Mesenchymal stem cell (in vitro differentiated cells and primary cell): ENCODE data around the gene RAP1GDS1.

Source experiments
- DNase-seq: peaks from one replicate; pipeline ENCODE4 v3.0.0-alpha.2; 2013
- H2AFZ ChIP-seq: one replicate; pipeline ENCODE4 v1.6.1; 2013; ENCODE audit warnings: low read depth, mild to moderate bottlenecking, control low read depth, inconsistent platforms, low read length, moderate library complexity
- H2AK5ac ChIP-seq: 2 replicates; pipeline ENCODE4 v1.6.1; 2013; ENCODE audit warnings: low read length, moderate library complexity, mild to moderate bottlenecking, inconsistent platforms; ENCODE audit not compliant: severe bottlenecking
- H2BK120ac ChIP-seq: one replicate; pipeline ENCODE4 v1.6.1; 2013; ENCODE audit warnings: low read depth, mild to moderate bottlenecking, inconsistent platforms, low read length, moderate library complexity
- H2BK12ac ChIP-seq, 2 experiments: one replicate each; pipeline ENCODE4 v1.6.1; 2013; ENCODE audit warnings: inconsistent platforms in 2 of 2, low read length in 2 of 2, mild to moderate bottlenecking in 2 of 2, moderate library complexity in 2 of 2, control low read depth in 1 of 2
- H2BK15ac ChIP-seq: one replicate; pipeline ENCODE4 v1.6.1; 2013; ENCODE audit warnings: mild to moderate bottlenecking, low read depth, inconsistent platforms; ENCODE audit not compliant: poor library complexity, severe bottlenecking
- H2BK5ac ChIP-seq: 2 replicates; pipeline ENCODE4 v1.6.1; 2013; ENCODE audit warnings: low read depth, mild to moderate bottlenecking, low read length, control low read depth, inconsistent platforms; ENCODE audit not compliant: poor library complexity, severe bottlenecking
- H3K14ac ChIP-seq, 2 experiments: one replicate each; pipeline ENCODE4 v1.6.1; 2013; ENCODE audit warnings: inconsistent platforms in 2 of 2, low read length in 2 of 2, control low read depth in 1 of 2, mild to moderate bottlenecking in 1 of 2, moderate library complexity in 1 of 2
- H3K18ac ChIP-seq, 2 experiments: one replicate each; pipeline ENCODE4 v1.6.1; 2013; ENCODE audit warnings: inconsistent platforms in 2 of 2, low read length in 2 of 2, control low read depth in 1 of 2, low read depth in 1 of 2, mild to moderate bottlenecking in 1 of 2
- H3K23ac ChIP-seq, 2 experiments: one replicate each; pipeline ENCODE4 v1.6.1; 2013; ENCODE audit warnings: inconsistent platforms in 2 of 2, low read length in 2 of 2, mild to moderate bottlenecking in 2 of 2, moderate library complexity in 2 of 2, control low read depth in 1 of 2
- H3K27ac ChIP-seq: 2 replicates; pipeline ENCODE4 v1.5.1; 2013; ENCODE audit warnings: mild to moderate bottlenecking, moderate library complexity, low read length, control low read depth, inconsistent platforms; ENCODE audit not compliant: poor library complexity, severe bottlenecking
- H3K27me3 ChIP-seq, 2 experiments: 2 replicates each; pipeline versions ENCODE4 v1.6.1 to v1.7.0; 2013; ENCODE audit warnings: low read length in 2 of 2, mild to moderate bottlenecking in 2 of 2, moderate library complexity in 2 of 2, control low read depth in 1 of 2, inconsistent platforms in 1 of 2; ENCODE audit not compliant: control insufficient read depth in 1 of 2, insufficient read depth in 1 of 2
- H3K36me3 ChIP-seq, 2 experiments: 2 replicates each; pipeline versions ENCODE4 v1.6.1 to v1.7.0; 2013; ENCODE audit warnings: low read length in 2 of 2, control low read depth in 1 of 2, inconsistent platforms in 1 of 2, low read depth in 1 of 2, mild to moderate bottlenecking in 1 of 2; ENCODE audit not compliant: insufficient read depth in 2 of 2, control insufficient read depth in 1 of 2
- H3K4ac ChIP-seq, 2 experiments: one replicate each; pipeline ENCODE4 v1.6.1; 2013; ENCODE audit warnings: inconsistent platforms in 2 of 2, low read length in 2 of 2, mild to moderate bottlenecking in 2 of 2, moderate library complexity in 2 of 2, control low read depth in 1 of 2, low read depth in 1 of 2
- H3K4me1 ChIP-seq: 2 replicates; pipeline ENCODE4 v1.6.1; 2013; ENCODE audit warnings: low read depth, low read length, control low read depth; ENCODE audit not compliant: control insufficient read depth, insufficient read depth
- H3K4me2 ChIP-seq: 2 replicates; pipeline ENCODE4 v1.6.1; 2013; ENCODE audit warnings: low read length, mild to moderate bottlenecking, inconsistent platforms; ENCODE audit not compliant: poor library complexity, severe bottlenecking
- H3K4me3 ChIP-seq, 2 experiments: 2 replicates each; pipeline versions ENCODE4 v1.5.1 to v1.7.0; 2013; ENCODE audit warnings: low read length in 2 of 2, mild to moderate bottlenecking in 2 of 2, control low read depth in 1 of 2, low read depth in 1 of 2; ENCODE audit not compliant: insufficient read depth in 1 of 2
- H3K79me1 ChIP-seq: replicated peaks from 2 replicates; pipeline ENCODE4 v1.6.1; 2013; ENCODE audit warnings: mild to moderate bottlenecking, control low read depth, low read length, inconsistent platforms; ENCODE audit not compliant: poor library complexity, severe bottlenecking
- H3K9ac ChIP-seq: 2 replicates; pipeline ENCODE4 v1.7.0; 2013; ENCODE audit warnings: mild to moderate bottlenecking, low read length, moderate library complexity
- H3K9me3 ChIP-seq: 2 replicates; pipeline ENCODE4 v1.7.0; 2013; ENCODE audit warnings: mild to moderate bottlenecking, low read length; ENCODE audit not compliant: control insufficient read depth
- H4K8ac ChIP-seq: one replicate; pipeline ENCODE4 v1.6.1; 2013; ENCODE audit warnings: inconsistent platforms, mild to moderate bottlenecking, low read length, moderate library complexity
- H4K91ac ChIP-seq: one replicate; pipeline ENCODE4 v1.6.1; 2013; ENCODE audit warnings: mild to moderate bottlenecking, low read length, inconsistent platforms
- WGBS: methylation state at CpG from one replicate; pipeline ENCODE4 v1.1.7; 2013; ENCODE audit warnings: mixed read lengths; 5-methylcytosine and 5-hydroxymethylcytosine counted together

Gene RAP1GDS1

DNA sequence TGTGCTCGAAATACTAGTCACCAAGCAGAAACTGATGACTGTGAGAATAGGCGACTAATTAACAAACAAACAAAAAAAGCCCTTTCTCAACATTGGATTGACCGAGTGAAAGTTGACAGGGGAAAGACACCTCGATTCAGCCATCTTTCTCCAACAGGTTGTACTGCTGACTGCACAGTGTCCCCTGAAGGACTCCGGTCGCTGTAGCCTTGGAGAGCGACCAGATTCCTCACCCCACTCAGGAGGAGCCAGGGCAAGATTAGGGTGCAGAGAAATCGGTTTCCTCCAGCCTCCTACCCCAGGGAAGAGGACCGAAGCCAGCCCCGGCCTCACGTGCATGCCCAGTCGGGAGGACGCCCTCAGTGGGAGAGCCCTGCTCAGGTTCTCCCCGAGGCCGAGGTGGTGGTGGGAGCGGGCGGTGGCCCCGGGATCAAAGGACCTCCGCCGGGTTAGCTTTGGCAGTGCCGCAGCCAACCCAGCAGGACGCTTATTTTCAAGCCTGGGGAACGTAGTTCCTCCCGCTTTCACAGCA is 1.1 kb upstream of the RAP1GDS1 start:
- peak overlapping the region in 1 of 2 experiments; percentile 4 for H2BK12ac ChIP-seq
- H2BK120ac ChIP-seq: peak overlapping the region; percentile 45
- H3K4me3 ChIP-seq: peak overlapping the region; percentile 81 to 94
- H4K8ac ChIP-seq: peak overlapping the region; percentile 89
- H4K91ac ChIP-seq: peak overlapping the region; percentile 70
- no peak for DNase-seq
- WGBS: 4% methylated on average over 24 of the region's 24 CpGs
- H2BK5ac ChIP-seq: peak overlapping the region; percentile 36
- peak overlapping the region in 1 of 2 experiments; percentile 56 for H3K14ac ChIP-seq
- no peaks in the 10 kb centered on the region for H3K36me3 ChIP-seq
- peak overlapping the region; percentile 91 for H2AFZ ChIP-seq
- peak overlapping the region; percentile 99 for H3K9ac ChIP-seq
- H3K79me1 ChIP-seq: peaks cover 7% of the 10 kb centered on the region
- peak overlapping the region in 1 of 2 experiments; percentile 78 for H3K23ac ChIP-seq
- H3K18ac ChIP-seq: peak overlapping the region; percentile 93 to 97
- peak overlapping the region; percentile 19 for H2BK15ac ChIP-seq
- peak overlapping the region; percentile 71 to 98 for H3K4ac ChIP-seq
- no peaks in the 10 kb centered on the region for H3K27me3 ChIP-seq
- peak overlapping the region; percentile 5 for H2AK5ac ChIP-seq
- H3K4me1 ChIP-seq: peaks cover 2% of the 10 kb centered on the region
- H3K27ac ChIP-seq: peak overlapping the region; percentile 96
- peak overlapping the region; percentile 77 for H3K4me2 ChIP-seq
- H3K9me3 ChIP-seq: no peaks in the 10 kb centered on the region

DNA sequence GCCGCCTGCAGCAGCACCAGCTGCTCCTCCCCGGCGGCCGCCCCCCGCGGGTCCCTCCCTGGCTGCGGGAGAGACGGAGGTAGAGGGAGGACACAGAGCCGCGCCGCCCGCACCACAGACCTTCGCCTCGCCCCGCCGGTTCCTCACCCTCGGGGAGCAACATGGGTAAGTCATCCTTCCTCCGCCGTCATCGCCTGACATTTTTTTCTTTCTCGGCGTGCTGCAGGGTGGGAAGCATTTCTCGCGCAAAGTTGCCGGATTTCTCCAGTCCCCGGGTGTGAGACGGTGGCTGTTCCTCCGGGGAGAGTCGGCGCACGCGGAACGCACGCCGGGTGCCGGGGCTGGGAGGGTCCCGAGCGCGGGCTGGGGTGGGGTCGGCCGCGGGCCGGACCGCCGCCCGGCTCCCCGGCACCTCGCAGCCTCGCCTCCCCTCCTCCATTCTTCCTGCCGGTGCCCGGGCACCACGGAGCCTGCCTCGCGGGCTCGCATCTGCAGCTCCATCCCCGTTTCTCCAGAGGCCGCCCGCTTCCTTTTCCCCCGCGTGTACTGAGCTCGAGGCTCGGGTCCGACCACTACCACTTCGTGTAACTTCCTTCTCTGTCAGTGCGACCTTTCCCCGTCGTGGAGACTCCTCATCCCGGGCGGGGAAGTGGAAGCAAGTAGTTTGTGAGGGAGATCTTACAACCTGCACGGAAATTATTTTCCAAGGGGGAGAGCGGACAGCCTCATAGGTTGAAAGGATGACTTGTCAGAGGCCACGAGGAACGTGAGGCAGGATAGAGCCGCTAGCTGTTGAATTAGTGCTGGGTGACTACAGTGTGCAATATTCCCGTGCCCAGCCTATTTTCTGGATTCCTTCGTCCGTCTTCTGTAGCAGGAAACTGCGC is 464 bp downstream of the RAP1GDS1 start:
- Histone ChIP-seq H2BK15ac (peak overlapping the region; percentile 77), H3K4me1 (peaks cover 2% of the 10 kb centered on the region)
- peak; percentile 83 for DNase-seq

DNA sequence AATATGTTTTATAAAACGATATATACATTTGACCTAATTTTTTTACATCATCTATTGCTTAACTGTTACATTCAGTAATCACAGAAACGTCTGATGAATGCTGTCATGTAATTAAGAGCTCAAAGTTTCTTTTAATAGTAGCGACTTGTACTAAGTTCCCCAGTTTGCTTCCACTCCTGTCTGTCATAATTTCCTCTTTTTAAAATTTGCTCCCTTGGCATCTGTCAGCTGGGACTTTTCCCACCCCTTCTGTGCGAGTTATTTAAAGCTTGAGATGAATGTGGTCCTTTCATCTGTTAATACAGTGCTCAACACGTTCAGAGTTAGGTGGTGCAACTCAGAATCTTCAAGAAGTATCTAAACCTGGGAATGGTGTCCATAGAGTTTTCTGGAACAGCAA is 1.2 kb downstream of the RAP1GDS1 start:
- Histone ChIP-seq H2BK12ac (no peak overlapping the region), H3K4me2 (peak overlapping the region; percentile 33), H4K8ac (no peak overlapping the region), H3K14ac (no peak overlapping the region), H3K18ac (no peak overlapping the region), H3K4me3 (peak overlapping the region in 1 of 2 experiments; percentile 91), H2AFZ (no peak overlapping the region), H3K27ac (no peak overlapping the region), H3K36me3 (no peaks in the 10 kb centered on the region), H4K91ac (no peak overlapping the region), H3K27me3 (no peaks in the 10 kb centered on the region), H3K9ac (peak overlapping the region; percentile 89), H3K79me1 (peaks cover 7% of the 10 kb centered on the region), H2BK5ac (no peak overlapping the region), H3K23ac (no peak overlapping the region), H3K9me3 (no peaks in the 10 kb centered on the region), H2BK120ac (no peak overlapping the region), H2BK15ac (no peak overlapping the region), H2AK5ac (no peak overlapping the region), H3K4me1 (peaks cover 2% of the 10 kb centered on the region), H3K4ac (no peak overlapping the region)
- 32% methylated on average over 3 of the region's 5 CpGs for WGBS
- no peak for DNase-seq

More for the DNA sequence above, 464 bp downstream of the RAP1GDS1 start:
- H3K79me1 ChIP-seq: peaks cover 7% of the 10 kb centered on the region
- H3K9ac ChIP-seq: peak overlapping the region; percentile 89
- WGBS: 1% methylated on average over 59 of the region's 78 CpGs
- H3K18ac ChIP-seq: peak overlapping the region; percentile 52 to 96
- H2AK5ac ChIP-seq: no peak overlapping the region
- H3K4me3 ChIP-seq: peak overlapping the region; percentile 91 to 93
- peak overlapping the region; percentile 19 for H4K8ac ChIP-seq
- peak overlapping the region in 1 of 2 experiments; percentile 78 for H2BK12ac ChIP-seq
- H2BK120ac ChIP-seq: no peak overlapping the region
- no peaks in the 10 kb centered on the region for H3K36me3 ChIP-seq
- peak overlapping the region; percentile 20 to 94 for H3K23ac ChIP-seq
- peak overlapping the region; percentile 68 for H3K4me2 ChIP-seq
- H2AFZ ChIP-seq: peak overlapping the region; percentile 95
- peak overlapping the region; percentile 82 to 84 for H3K4ac ChIP-seq
- peak overlapping the region; percentile 94 for H3K27ac ChIP-seq
- H3K27me3 ChIP-seq: no peaks in the 10 kb centered on the region
- no peak overlapping the region for H4K91ac ChIP-seq
- peak overlapping the region; percentile 79 for H2BK5ac ChIP-seq
- no peaks in the 10 kb centered on the region for H3K9me3 ChIP-seq
- H3K14ac ChIP-seq: peak overlapping the region in 1 of 2 experiments; percentile 93

DNA sequence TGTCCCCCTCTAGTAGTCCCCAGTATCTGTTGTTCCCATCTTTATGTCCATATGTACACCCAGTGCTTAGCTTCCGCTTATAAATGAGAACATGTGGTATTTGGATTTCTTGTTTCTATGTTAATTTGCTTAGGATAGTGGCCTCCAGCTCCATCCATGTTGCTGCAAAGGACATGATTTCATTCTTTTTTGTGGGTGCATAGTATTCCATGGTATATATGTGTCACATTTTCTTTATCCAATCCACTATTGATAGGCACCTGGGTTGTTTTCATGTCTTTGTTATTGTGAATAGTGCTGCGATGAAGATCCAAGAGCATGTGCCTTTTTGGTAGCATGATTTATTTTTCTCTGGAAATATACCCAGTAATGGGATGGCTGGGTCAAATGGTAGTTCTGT is 6.3 kb downstream of the RAP1GDS1 start:
- no peak overlapping the region for H3K23ac ChIP-seq
- H3K27me3 ChIP-seq: no peaks in the 10 kb centered on the region
- no peak overlapping the region for H3K14ac ChIP-seq
- no peak overlapping the region for H3K4ac ChIP-seq
- no peaks in the 10 kb centered on the region for H3K4me1 ChIP-seq
- no peak overlapping the region for H4K91ac ChIP-seq
- H4K8ac ChIP-seq: no peak overlapping the region
- no peak overlapping the region for H3K27ac ChIP-seq
- H3K18ac ChIP-seq: no peak overlapping the region
- no peak overlapping the region for H2AFZ ChIP-seq
- H3K79me1 ChIP-seq: peaks cover 7% of the 10 kb centered on the region
- no peak overlapping the region for H2BK5ac ChIP-seq
- H3K36me3 ChIP-seq: no peaks in the 10 kb centered on the region
- H3K9me3 ChIP-seq: no peaks in the 10 kb centered on the region
- H2BK120ac ChIP-seq: no peak overlapping the region
- no peak overlapping the region for H3K4me2 ChIP-seq
- 100% methylated on average over 1 of the region's 2 CpGs for WGBS
- no peak overlapping the region for H2AK5ac ChIP-seq
- H2BK12ac ChIP-seq: no peak overlapping the region
- no peak for DNase-seq
- no peak overlapping the region for H2BK15ac ChIP-seq
- no peak overlapping the region for H3K9ac ChIP-seq
- H3K4me3 ChIP-seq: no peak overlapping the region
